ES-I3 (cell line): ENCODE data around the gene SDK2.

Experiments used
- H3K36me3 ChIP-seq: 2 replicates; pipeline ENCODE4 v1.6.1; 2013; ENCODE audit warnings: mild to moderate bottlenecking, low read length, control low read depth, moderate library complexity; ENCODE audit not compliant: insufficient read depth
- H3K4me1 ChIP-seq: 2 replicates; pipeline ENCODE4 v1.6.1; 2013; ENCODE audit warnings: mild to moderate bottlenecking, control low read depth, low read length; ENCODE audit not compliant: insufficient read depth
- H3K9ac ChIP-seq: 2 replicates; pipeline ENCODE4 v1.6.1; 2013; ENCODE audit warnings: low read depth, mild to moderate bottlenecking, low read length, moderate library complexity
- H3K9me3 ChIP-seq: 2 replicates; pipeline ENCODE4 v1.6.1; 2013; ENCODE audit warnings: mild to moderate bottlenecking, low read length, moderate library complexity; ENCODE audit not compliant: control insufficient read depth, insufficient read depth

SDK2 gene

DNA sequence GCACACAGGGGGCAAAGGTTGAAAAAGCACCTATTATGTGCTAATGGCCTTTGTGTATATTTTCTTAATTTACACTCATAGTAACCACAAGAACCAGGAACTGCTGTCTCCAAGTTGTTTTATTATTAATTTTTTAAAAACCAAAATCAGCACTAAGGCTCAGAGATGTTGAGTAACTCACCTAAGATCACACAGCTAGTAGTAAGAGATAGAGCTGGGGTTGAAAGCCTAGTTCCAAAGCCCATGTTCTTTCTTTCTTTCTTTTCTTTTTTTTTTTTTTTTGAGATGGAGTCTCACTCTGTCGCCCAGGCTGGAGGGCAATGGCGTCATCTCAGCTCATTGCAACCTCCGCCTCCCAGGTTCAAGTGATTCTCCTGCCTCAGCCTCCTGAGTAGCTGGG is 75.3 kb downstream of the SDK2 start:
- H3K9ac ChIP-seq = no peak overlapping the region

DNA sequence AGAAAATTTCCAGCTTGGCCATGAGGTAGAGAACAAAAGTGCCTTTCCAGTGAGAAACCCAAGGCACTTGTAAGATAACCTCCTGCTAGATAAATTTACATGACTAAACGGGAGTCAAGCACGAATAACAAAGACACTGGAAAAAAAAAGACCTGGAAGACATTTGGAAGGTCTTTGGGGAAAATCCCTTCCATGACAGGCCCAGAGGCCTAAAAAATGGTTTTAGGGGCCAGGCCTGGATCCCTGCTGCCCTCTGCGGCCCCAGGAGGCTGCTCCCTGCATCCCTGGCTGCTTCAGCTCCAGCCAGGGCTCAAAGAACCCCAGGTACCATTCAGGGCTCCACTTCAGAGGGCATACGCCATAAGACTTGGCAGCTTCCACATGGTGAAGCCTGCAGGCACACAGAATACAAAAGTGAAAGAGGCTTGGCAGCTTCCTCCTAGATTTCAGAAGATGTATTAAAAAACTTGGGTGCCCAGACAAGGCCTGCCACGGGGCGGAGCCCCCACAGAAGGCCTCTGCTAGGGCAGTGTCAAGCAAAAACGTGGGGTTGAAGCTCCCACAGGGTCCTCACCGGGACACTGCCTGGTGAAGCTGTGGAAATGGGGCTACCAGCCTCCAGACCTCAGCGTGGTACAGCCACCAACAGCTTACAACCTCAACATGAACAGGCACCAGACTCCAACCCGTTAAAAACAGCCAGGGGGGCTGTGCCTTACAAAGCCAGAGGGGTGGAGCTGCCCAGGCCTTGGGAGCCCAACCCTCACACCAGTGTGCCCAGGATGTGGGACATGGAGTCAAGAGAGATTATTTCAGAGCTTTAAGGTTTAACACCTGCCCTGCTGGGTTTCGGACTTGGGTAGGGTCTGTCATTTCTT is 77.1 kb downstream of the SDK2 start:
- no peaks in the 10 kb centered on the region for H3K36me3 ChIP-seq
- H3K9me3 ChIP-seq = no peaks in the 10 kb centered on the region
- peaks cover 41% of the 10 kb centered on the region for H3K4me1 ChIP-seq
- no peak overlapping the region for H3K9ac ChIP-seq

More for the DNA sequence above, 75.3 kb downstream of the SDK2 start:
- Histone ChIP-seq H3K4me1 (peaks cover 41% of the 10 kb centered on the region), H3K9me3 (no peaks in the 10 kb centered on the region), H3K36me3 (no peaks in the 10 kb centered on the region)

DNA sequence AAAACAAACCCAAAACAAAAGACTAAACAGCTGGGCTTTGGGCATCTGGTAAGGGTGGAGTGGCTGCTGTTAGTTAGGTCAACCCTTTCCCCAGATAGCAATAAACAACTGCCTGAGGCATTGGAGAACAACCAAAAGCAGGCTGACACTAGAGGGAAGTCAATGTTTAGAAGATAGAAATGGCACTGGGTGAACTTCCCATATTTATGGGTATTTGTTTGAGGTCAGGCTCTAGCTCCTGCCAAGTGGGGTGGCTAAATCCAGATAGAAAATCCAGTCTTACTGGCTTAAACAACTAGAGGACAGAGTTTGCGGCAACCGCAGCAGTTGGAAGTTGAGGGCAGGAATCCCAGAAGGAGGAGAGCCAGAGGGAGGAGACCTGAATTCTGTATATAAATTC is 79.4 kb downstream of the SDK2 start:
- Histone ChIP-seq H3K36me3 (no peaks in the 10 kb centered on the region), H3K9ac (no peak overlapping the region), H3K9me3 (no peaks in the 10 kb centered on the region), H3K4me1 (peaks cover 43% of the 10 kb centered on the region)

DNA sequence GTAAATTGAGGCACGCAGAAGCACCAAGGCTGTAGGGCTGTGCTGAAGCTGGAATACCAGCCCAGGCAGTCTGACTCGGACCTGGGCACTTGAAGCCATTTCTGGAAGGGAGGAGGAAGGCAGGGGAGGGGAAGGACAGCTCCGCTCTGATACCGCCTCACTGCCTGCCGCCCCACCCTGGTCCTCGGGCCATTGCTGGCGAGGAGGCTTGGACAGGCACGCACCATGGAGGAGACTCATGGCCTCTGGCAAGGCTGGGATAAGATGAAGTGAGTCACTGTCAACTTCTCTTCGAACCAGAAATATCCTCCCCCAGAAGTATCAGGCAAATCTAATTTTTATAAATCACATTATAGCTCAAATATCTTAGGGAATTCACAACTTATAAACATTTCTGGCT is 81.3 kb downstream of the SDK2 start:
- Histone ChIP-seq H3K9me3 (no peaks in the 10 kb centered on the region), H3K4me1 (peaks cover 45% of the 10 kb centered on the region), H3K36me3 (no peaks in the 10 kb centered on the region), H3K9ac (no peak overlapping the region)

DNA sequence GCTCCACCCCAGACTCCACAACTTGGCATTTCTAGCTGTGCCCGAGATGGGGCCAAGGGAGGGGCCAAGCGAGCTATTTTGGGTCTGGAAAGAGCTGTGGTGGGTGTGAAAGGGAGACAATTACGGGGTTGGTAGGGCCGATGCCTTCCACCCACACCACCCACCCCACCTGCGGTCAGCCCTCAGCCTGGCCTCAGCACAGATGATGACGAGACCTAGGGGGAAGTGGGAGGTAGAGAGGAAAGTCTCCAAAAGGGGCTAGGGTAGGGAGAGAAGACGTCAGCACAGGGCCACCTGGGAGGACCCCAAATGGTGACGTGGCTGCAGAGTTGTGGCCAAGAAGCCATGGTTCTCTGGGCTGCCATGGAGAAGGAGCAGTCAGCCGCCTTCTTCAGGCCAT is 83.1 kb downstream of the SDK2 start:
- Histone ChIP-seq H3K36me3 (no peaks in the 10 kb centered on the region), H3K9ac (no peak overlapping the region), H3K4me1 (peaks cover 30% of the 10 kb centered on the region), H3K9me3 (no peaks in the 10 kb centered on the region)

DNA sequence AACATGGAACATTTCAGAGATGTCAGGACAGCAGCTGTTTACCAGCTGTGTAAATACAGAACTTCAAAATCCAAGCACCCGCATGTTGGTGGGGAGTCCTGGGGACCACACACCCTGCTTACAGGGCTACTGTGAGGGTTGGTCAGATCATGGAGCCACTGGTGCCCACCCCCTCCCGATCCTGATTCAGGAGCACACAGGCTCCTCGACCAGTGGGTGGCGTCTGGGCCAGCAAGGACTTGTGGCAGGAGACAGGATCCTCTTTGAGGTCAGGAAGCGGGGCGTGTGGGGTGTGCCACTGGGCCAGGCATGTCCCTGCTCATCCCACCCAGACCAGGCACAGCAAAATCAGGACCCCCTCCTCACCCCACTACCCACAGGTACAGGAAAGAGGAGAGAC is 83.6 kb downstream of the SDK2 start:
- no peaks in the 10 kb centered on the region for H3K9me3 ChIP-seq
- H3K9ac ChIP-seq = no peak overlapping the region
- H3K4me1 ChIP-seq = peaks cover 28% of the 10 kb centered on the region
- no peaks in the 10 kb centered on the region for H3K36me3 ChIP-seq

DNA sequence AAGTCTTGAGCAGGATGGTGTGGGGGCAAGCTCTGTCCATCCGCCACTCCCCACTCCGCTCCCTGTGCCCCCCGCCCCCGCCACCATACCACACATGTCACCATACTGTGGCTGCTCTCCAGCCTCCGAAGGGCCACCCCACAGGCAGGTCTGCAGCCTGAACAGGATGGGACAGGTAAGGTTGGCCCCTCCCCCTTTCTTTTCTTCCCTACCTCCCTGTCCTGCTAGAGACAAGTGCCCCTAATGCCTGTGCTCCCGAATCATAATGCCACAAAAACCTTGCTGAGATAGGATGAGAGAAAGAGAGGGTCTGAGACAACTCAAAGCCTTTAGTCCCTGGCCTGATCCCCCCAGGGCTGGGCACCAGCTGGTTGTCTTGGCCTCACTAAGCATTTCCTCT is 84.7 kb downstream of the SDK2 start:
- H3K36me3 ChIP-seq = no peaks in the 10 kb centered on the region
- peaks cover 19% of the 10 kb centered on the region for H3K4me1 ChIP-seq
- 0 out of 2 replicates have a peak, but pooled peaks cover 2% of the 10 kb centered on the region for H3K9me3 ChIP-seq
- H3K9ac ChIP-seq = no peak overlapping the region

DNA sequence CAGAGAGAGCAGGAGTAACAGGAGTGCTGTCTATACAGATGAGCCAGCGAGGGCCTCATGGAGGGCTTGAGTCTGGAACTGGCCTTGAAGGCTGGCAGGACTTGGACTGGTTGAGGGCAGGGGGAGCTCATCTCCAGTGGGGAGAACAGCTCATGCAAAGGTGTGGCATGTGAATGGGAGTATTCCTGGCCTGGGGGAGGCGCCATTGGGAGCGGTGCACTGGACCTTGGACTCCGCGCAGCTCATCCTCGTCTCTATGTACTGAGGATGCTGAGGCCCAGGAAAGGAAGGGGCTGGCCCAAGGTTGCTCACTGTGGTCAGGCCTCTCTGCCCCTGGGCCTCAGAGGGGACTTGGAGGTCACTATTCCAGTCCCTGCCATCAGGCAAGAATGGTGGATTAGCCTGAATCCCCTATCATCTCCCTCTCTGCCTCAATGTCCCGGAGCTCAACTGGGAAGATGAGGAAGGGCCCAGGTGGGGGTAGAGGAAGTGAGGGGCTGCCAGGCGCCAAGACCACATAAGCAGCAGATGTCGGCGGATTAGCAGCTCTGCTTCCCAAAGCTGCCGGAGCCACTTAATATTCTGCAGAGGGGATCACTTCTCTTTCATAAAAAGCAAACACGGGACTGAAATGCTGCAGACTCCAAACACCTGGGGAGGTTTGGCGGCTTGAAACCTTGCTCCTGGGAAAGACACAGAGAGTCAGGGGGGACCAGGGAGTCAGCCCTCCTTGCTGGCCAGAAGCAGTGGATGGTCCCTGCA is 88.9 kb downstream of the SDK2 start:
- Histone ChIP-seq H3K4me1 (peaks cover 20% of the 10 kb centered on the region), H3K9ac (no peak overlapping the region), H3K9me3 (0 out of 2 replicates have a peak, but pooled peaks cover 2% of the 10 kb centered on the region), H3K36me3 (no peaks in the 10 kb centered on the region)

DNA sequence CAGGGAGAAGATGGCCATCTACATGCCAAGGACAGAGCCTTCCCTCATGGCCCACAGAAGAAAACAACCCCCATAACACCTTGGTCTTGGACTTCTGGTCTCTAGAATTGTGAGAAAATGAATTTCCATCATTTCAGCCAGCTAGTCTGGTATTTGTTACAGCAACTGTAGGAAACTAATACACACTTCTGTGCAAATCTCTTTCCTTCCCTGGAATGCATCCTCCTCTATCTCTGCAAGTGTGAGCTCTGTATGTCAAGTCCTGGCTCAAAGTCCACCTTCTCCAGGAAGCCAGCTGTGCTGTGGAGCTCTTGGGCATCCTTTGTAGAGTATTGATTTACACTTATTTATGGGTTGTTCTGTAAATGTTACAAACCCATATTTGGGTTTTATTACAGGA is 89.7 kb downstream of the SDK2 start:
- Histone ChIP-seq H3K4me1 (peaks cover 20% of the 10 kb centered on the region; the same call in 1 of the 2 replicates), H3K9me3 (0 out of 2 replicates have a peak, but pooled peaks cover 2% of the 10 kb centered on the region), H3K9ac (no peak overlapping the region), H3K36me3 (no peaks in the 10 kb centered on the region)

DNA sequence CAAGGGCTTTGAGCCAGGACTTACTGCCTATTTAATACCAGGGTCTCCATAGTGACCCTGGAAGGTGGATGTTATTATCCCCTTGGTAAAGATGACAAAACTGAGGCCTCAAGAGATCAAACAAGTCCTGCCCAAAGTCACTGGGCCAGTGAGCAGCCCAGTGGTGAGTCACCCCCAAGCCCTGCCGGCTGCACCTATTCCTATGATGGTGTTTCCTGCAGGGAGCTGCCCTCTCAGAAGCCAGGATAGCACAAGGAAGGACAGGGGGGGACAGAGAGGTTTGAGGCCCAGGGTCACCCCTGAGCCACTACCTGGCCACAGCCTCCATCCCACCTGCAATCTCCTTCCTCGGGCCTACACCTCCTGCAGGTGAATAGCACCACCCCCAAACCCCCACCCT is 90.9 kb downstream of the SDK2 start:
- no peak overlapping the region for H3K9ac ChIP-seq
- 0 out of 2 replicates have a peak, but pooled peaks cover 2% of the 10 kb centered on the region for H3K9me3 ChIP-seq
- no peaks in the 10 kb centered on the region for H3K36me3 ChIP-seq
- H3K4me1 ChIP-seq = peaks cover 11% of the 10 kb centered on the region; the same call in 1 of the 2 replicates

DNA sequence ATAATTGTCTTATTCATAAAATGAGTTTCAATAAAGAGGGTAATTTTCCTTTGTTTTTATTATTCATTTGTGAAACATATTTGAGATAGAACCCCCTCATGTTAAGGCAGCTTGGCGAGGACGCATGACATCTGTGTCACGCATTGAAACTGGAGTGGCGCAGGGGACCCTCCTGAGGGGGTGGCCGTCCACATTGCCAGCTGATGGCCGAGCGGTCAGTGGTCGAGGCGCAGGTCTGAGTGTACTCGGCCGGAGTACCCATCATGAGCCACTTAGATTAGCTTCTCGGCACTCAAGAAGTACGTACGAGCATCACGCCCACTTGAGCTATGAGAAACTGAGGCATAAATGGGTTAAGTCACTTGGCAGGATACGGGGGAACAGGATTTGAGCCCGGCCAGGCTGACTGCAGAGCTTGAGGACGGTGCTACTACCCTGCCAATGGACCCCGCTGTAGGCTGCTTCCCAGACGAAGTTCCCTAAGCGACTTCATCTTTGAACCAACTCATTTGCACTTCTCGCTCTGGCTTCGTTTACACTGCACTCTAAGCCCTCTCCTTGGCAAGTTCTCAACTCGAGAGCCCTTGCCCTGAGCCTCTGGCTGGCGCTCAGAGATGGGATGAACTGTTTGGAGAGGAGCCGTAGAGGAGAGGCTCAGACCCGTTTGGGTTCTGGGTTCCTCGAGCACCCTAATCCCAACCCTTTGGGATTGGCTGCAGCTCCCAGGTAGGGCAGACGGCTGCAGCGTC is 91.8 kb downstream of the SDK2 start:
- Histone ChIP-seq H3K4me1 (peaks cover 10% of the 10 kb centered on the region; the same call in 1 of the 2 replicates), H3K9me3 (0 out of 2 replicates have a peak, but pooled peaks cover 2% of the 10 kb centered on the region), H3K36me3 (no peaks in the 10 kb centered on the region), H3K9ac (no peak overlapping the region)

DNA sequence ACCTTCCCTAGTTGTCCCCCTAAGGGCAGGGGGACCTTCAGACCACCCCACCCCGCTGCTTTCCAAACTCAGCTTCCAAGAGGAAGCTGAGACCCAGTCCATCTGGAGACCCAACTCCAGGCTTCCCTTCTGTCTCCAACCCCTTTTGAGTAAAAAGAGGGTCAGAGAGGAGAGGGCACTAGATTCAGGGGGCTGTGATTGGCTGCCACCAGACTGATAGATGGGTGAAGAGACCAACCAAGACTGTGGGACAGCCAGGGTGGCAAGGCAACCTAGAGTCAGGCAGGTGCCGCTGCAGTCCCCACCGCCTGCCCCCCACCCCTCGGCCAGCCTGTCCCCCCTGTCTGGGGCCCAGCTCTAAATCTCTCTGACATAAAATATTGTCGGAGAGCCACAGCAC is 92.5 kb downstream of the SDK2 start:
- Histone ChIP-seq H3K9ac (no peak overlapping the region), H3K36me3 (no peaks in the 10 kb centered on the region), H3K9me3 (0 out of 2 replicates have a peak, but pooled peaks cover 2% of the 10 kb centered on the region), H3K4me1 (peaks cover 18% of the 10 kb centered on the region)

DNA sequence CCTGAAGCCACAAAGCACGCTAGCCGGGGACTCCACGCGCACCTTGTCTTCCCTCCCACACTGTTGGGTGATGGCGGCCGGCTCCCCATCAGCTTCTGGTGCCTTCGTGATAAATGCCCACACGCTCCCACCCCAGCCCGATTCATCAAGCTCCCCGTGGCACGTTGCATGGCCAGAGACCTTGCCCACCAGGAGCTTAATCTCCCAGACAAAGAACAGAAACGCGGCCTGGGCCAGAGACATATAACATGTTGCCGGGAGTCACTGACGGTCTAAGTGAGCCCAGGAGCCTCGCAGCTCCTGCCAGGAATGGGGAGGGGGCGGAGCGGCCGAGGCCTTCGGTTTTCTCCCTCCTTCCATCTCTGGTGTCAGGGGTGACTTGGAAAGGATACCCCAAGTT is 93.1 kb downstream of the SDK2 start:
- no peaks in the 10 kb centered on the region for H3K36me3 ChIP-seq
- peaks cover 23% of the 10 kb centered on the region for H3K4me1 ChIP-seq
- 0 out of 2 replicates have a peak, but pooled peaks cover 2% of the 10 kb centered on the region for H3K9me3 ChIP-seq
- H3K9ac ChIP-seq = no peak overlapping the region

DNA sequence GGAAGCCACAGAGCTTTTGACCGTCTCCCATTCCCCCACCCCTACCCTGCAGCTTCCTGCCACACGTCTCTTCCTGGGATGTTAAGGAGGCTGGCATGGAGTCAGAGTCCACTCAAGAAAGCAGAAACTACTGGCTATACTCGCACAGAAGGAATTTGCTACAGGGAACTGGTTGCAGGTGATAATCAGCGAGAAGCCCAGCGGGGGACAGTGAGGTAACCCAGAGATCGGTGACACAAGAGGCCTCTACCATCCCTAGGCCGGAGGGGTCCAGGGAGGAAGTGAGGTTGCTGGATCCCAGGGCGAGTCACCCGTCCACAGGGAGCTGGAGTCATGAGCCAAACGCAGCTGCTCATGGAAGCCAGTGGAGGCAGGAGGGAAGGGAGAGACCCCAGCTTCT is 93.7 kb downstream of the SDK2 start:
- Histone ChIP-seq H3K9ac (no peak overlapping the region), H3K9me3 (0 out of 2 replicates have a peak, but pooled peaks cover 2% of the 10 kb centered on the region), H3K4me1 (peaks cover 28% of the 10 kb centered on the region), H3K36me3 (no peaks in the 10 kb centered on the region)
